ENCODE results near the gene ABCC4.
"Not testable (repeated sequence)": the region's sequence is repeated elsewhere in the genome, so short reads cannot be mapped to it uniquely, and the experiment has no call there.

Gene ABCC4

DNA sequence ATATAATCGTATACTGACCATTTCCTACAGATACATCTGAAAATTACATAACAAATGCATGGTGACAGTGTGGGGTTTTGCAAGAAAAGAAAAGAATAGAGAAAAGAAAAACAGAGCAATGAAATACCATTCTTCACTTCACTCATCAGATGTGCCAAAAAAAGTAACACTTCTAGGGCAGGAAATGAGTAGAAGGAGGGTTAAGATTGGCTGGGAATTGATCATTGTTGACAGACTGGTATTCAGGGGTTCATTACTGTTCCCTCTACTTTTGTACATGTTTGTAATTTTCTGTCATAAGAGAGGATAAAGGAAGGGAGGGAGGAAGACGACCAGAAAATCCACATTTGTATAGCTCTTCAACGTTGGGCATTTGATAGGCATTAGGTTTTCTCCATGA lies 31.5 kb downstream of the ABCC4 start:
- Histone ChIP-seq H3F3A (ENCODE audit: control insufficient read depth, insufficient read depth) (no peaks in the 10 kb centered on the region), H3K27ac (ENCODE audit: low read depth, low read length) (no peak overlapping the region), H3K9me3 (ENCODE audit: control insufficient read depth, insufficient read depth, low read length) (no peaks in the 10 kb centered on the region), H3K4me1 (ENCODE audit: control insufficient read depth, low read length) (peaks cover 5% of the 10 kb centered on the region), H3K4me2 (ENCODE audit: low read length) (no peak overlapping the region), H3K36me3 (ENCODE audit: control insufficient read depth, low read length) (no peaks in the 10 kb centered on the region), H3K79me2 (ENCODE audit: control insufficient read depth, low read length) (peaks cover 19% of the 10 kb centered on the region), H3K9me2 (replicated peaks; ENCODE audit: control insufficient read depth, low read length) (no peaks in the 10 kb centered on the region), H3K4me3 (ENCODE audit: low read length) (no peak overlapping the region), H4K20me1 (ENCODE audit: control insufficient read depth, insufficient read depth, low read depth, low read length) (no peaks in the 10 kb centered on the region), H3K27me3 (ENCODE audit: control insufficient read depth, low read length) (no peaks in the 10 kb centered on the region)
- TF ChIP-seq, protein P1, sequence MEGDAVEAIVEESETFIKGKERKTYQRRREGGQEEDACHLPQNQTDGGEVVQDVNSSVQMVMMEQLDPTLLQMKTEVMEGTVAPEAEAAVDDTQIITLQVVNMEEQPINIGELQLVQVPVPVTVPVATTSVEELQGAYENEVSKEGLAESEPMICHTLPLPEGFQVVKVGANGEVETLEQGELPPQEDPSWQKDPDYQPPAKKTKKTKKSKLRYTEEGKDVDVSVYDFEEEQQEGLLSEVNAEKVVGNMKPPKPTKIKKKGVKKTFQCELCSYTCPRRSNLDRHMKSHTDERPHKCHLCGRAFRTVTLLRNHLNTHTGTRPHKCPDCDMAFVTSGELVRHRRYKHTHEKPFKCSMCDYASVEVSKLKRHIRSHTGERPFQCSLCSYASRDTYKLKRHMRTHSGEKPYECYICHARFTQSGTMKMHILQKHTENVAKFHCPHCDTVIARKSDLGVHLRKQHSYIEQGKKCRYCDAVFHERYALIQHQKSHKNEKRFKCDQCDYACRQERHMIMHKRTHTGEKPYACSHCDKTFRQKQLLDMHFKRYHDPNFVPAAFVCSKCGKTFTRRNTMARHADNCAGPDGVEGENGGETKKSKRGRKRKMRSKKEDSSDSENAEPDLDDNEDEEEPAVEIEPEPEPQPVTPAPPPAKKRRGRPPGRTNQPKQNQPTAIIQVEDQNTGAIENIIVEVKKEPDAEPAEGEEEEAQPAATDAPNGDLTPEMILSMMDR (IDR thresholded peaks at IDR 0.05; ENCODE audit: low read depth, low read length, poor library complexity, severe bottlenecking) = no peak
- TF ChIP-seq EZH2phosphoT487 (IDR thresholded peaks at IDR 0.05; ENCODE audit: borderline replicate concordance, low read length) = no peak

DNA sequence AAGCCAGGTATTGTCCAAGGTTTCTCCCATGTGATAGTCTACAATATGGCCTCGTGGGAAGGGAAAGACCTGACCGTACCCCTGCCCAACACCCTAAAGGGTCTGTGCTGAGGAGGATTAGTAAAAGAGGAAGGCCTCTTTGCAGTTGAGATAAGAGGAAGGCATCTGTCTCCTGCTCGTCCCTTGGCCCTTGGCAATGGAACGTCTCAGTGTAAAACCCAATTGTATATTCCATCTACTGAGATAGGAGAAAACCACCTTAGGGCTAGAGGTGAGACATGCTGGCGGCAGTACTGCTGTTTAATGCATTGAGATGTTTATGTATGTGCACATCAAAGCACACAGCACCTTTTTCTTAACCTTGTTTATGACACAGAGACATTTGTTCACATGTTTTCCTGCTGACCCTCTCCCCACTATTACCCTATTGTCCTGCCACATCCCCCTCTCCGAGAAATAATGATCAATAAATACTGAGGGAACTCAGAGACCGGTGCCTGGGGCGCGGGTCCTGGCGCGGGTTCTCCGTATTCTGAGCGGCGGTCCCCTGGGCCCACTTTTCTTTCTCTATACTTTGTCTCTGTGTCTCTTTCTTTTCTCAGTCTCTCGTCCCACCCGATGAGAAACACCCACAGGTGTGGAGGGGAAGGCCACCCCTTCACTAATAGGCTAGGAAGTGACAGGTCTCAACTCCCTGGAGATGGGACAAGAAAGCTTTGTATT lies 32.7 kb downstream of the ABCC4 start:
- not testable (repeated sequence) for H3K9me3 ChIP-seq (ENCODE audit: control insufficient read depth, insufficient read depth, low read length); H3K36me3 ChIP-seq (ENCODE audit: control insufficient read depth, low read length); H4K20me1 ChIP-seq (ENCODE audit: control insufficient read depth, insufficient read depth, low read depth, low read length); H3K27me3 ChIP-seq (ENCODE audit: control insufficient read depth, low read length); H3K4me1 ChIP-seq (ENCODE audit: control insufficient read depth, low read length); H3K9me2 ChIP-seq (replicated peaks; ENCODE audit: control insufficient read depth, low read length); H3F3A ChIP-seq (ENCODE audit: control insufficient read depth, insufficient read depth); H3K79me2 ChIP-seq (ENCODE audit: control insufficient read depth, low read length); H3K4me2 ChIP-seq (ENCODE audit: low read length); H3K4me3 ChIP-seq (ENCODE audit: low read length); H3K27ac ChIP-seq (ENCODE audit: low read depth, low read length)

DNA sequence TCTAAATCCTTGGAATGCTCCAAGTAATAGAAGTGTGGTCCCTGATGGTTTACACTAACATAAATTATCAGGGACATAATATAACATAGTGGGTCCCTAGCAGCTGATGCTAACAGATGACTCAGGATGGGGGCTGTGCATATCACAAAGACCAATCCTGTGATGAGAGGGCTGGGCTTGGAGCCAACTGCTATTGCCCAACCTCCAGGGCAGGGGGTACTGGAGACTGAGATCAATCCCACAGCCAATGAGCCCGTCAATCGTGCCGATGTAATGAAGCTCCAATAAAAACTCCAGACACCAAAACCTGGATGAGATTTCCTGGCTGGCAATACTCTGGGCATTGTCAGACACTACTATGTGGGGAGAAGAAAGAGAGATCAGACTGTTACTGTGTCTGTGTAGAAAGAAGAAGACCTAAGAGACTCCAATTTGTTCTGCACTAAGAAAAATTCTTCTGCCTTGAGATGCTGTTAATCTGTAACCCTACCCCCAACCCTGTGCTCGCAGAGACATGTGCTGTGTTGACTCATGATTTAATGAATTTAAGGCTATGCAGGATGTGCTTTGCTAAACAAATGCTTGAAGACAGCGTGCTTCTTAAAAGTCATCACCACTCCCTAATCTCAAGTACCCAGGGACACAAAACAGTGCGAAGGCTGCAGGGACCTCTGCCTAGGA lies 33.4 kb downstream of the ABCC4 start:
- no peak overlapping the region for H3K27ac ChIP-seq (ENCODE audit: low read depth, low read length)
- TF ChIP-seq, protein P1 (IDR thresholded peaks at IDR 0.05; ENCODE audit: low read depth, low read length, poor library complexity, severe bottlenecking) = no peak
- TF ChIP-seq EZH2phosphoT487 (IDR thresholded peaks at IDR 0.05; ENCODE audit: borderline replicate concordance, low read length) = no peak
- no peaks in the 10 kb centered on the region for H3K9me2 ChIP-seq (replicated peaks; ENCODE audit: control insufficient read depth, low read length)
- H3K9me3 ChIP-seq (ENCODE audit: control insufficient read depth, insufficient read depth, low read length) = no peaks in the 10 kb centered on the region
- H3K27me3 ChIP-seq (ENCODE audit: control insufficient read depth, low read length) = no peaks in the 10 kb centered on the region
- peaks cover 5% of the 10 kb centered on the region; the same call in 1 of the 2 replicates for H3K79me2 ChIP-seq (ENCODE audit: control insufficient read depth, low read length)
- H3K4me3 ChIP-seq (ENCODE audit: low read length) = no peak overlapping the region
- H3K4me2 ChIP-seq (ENCODE audit: low read length) = no peak overlapping the region
- H3F3A ChIP-seq (ENCODE audit: control insufficient read depth, insufficient read depth) = no peaks in the 10 kb centered on the region
- H3K36me3 ChIP-seq (ENCODE audit: control insufficient read depth, low read length) = no peaks in the 10 kb centered on the region; the same call in 1 of the 2 replicates
- H4K20me1 ChIP-seq (ENCODE audit: control insufficient read depth, insufficient read depth, low read depth, low read length) = no peaks in the 10 kb centered on the region
- peaks cover 9% of the 10 kb centered on the region for H3K4me1 ChIP-seq (ENCODE audit: control insufficient read depth, low read length)

DNA sequence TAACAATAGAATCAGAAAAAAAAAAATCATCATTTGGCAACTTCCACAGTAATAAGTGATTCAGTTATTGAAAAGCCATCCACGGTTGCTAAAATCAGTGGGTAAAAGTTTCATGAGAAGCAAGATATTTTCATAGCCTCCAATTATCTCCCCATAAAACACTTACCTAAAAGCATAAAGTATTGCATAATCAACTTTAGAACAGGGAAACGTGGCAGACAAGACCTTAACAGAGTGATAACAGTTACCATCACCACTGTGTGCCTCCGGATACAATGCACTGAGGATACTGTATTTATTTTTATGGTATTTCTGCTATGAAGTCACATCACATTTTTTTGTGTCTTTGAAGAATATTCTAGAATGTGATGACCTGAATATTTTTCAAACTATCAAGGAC lies 37.0 kb downstream of the ABCC4 start:
- H3K4me2 ChIP-seq (ENCODE audit: low read length) = no peak overlapping the region
- no peaks in the 10 kb centered on the region for H3K9me2 ChIP-seq (replicated peaks; ENCODE audit: control insufficient read depth, low read length)
- no peaks in the 10 kb centered on the region for H3K27me3 ChIP-seq (ENCODE audit: control insufficient read depth, low read length)
- H3K27ac ChIP-seq (ENCODE audit: low read depth, low read length) = no peak overlapping the region
- no peaks in the 10 kb centered on the region for H3K9me3 ChIP-seq (ENCODE audit: control insufficient read depth, insufficient read depth, low read length)
- TF ChIP-seq, protein P1 (IDR thresholded peaks at IDR 0.05; ENCODE audit: low read depth, low read length, poor library complexity, severe bottlenecking) = no peak
- no peak for TF ChIP-seq EZH2phosphoT487 (IDR thresholded peaks at IDR 0.05; ENCODE audit: borderline replicate concordance, low read length)
- H4K20me1 ChIP-seq (ENCODE audit: control insufficient read depth, insufficient read depth, low read depth, low read length) = no peaks in the 10 kb centered on the region
- H3K36me3 ChIP-seq (ENCODE audit: control insufficient read depth, low read length) = no peaks in the 10 kb centered on the region; the same call in 1 of the 2 replicates
- H3F3A ChIP-seq (ENCODE audit: control insufficient read depth, insufficient read depth) = no peaks in the 10 kb centered on the region
- peaks cover 32% of the 10 kb centered on the region for H3K4me1 ChIP-seq (ENCODE audit: control insufficient read depth, low read length)
- no peaks in the 10 kb centered on the region for H3K79me2 ChIP-seq (ENCODE audit: control insufficient read depth, low read length)
- H3K4me3 ChIP-seq (ENCODE audit: low read length) = no peak overlapping the region
